Measurements from ENCODE around the gene HS1BP3. TPM values are rescaled to one million over a fixed set of nuclear protein-coding genes. Genes with fewer than 3 reads are reported as not detected.

HS1BP3 gene
- total and polyA plus RNA-seq, 2 of the 13 experiments (the other 11 are each of a cell fraction or from before 2014, with no cell fraction given), result 15.2 to 22.0 TPM

- TF ChIP-seq MLX (CRISPR knock-in tag; IDR thresholded peaks at IDR 0.05) (peak; percentile 92), ZNF138 (CRISPR knock-in tag; IDR thresholded peaks at IDR 0.05; ENCODE audit: low read depth) (peak; percentile 93), SUZ12 (IDR thresholded peaks at IDR 0.05; ENCODE audit: low read depth, low read length) (no peak), ZNF460 (CRISPR knock-in tag; IDR thresholded peaks at IDR 0.05; ENCODE audit: borderline replicate concordance) (peak; percentile 84; the same call in 1 of the 2 replicates), TEF (CRISPR knock-in tag; IDR thresholded peaks at IDR 0.05) (no peak), HCFC1 (IDR thresholded peaks at IDR 0.05; ENCODE audit: low read depth, low read length) (no peak), ZNF792 (CRISPR knock-in tag; IDR thresholded peaks at IDR 0.05) (peak; percentile 97), ZFX (CRISPR knock-in tag; IDR thresholded peaks at IDR 0.05; ENCODE audit: low read depth) (peak; percentile 95), ZFP91 (CRISPR knock-in tag; IDR thresholded peaks at IDR 0.05; ENCODE audit: borderline replicate concordance) (peak; percentile 98; the same call in 1 of the 2 replicates), ARNT2 (CRISPR knock-in tag; IDR thresholded peaks at IDR 0.05; ENCODE audit: low read depth) (peak; percentile 94), ZNF720 (CRISPR knock-in tag; IDR thresholded peaks at IDR 0.05) (peak; percentile 80; the same call in 1 of the 2 replicates), ZNF660 (CRISPR knock-in tag; IDR thresholded peaks at IDR 0.05; ENCODE audit: borderline replicate concordance, low read depth) (0 out of 2 replicates have a peak, but pooled peaks have one; percentile 70), NBN (conservative IDR thresholded peaks at IDR 0.05) (no peak; the same call in 1 of the 2 replicates), ZNF496 (CRISPR knock-in tag; IDR thresholded peaks at IDR 0.05; ENCODE audit: insufficient replicate concordance) (no peak), ZNF616 (CRISPR knock-in tag; IDR thresholded peaks at IDR 0.05; ENCODE audit: low read depth) (no peak), CREB1 (IDR thresholded peaks at IDR 0.05) (peak; percentile 78), CREB1 (CRISPR knock-in tag; IDR thresholded peaks at IDR 0.05) (no peak), ZNF367 (CRISPR knock-in tag; IDR thresholded peaks at IDR 0.05; ENCODE audit: borderline replicate concordance) (no peak), MYC (CRISPR knock-in tag; IDR thresholded peaks at IDR 0.05; ENCODE audit: borderline replicate concordance) (peak; percentile 91), SMARCC2 (IDR thresholded peaks at IDR 0.05) (0 out of 2 replicates have a peak, but pooled peaks have one; percentile 55), NKX3-1 (CRISPR knock-in tag; IDR thresholded peaks at IDR 0.05) (no peak; the same call in 1 of the 2 replicates), KDM5B (CRISPR knock-in tag; IDR thresholded peaks at IDR 0.05; ENCODE audit: borderline replicate concordance) (peak; percentile 79; the same call in 1 of the 2 replicates), ZIK1 (CRISPR knock-in tag; IDR thresholded peaks at IDR 0.05; ENCODE audit: borderline replicate concordance, low read depth) (peak; percentile 92), SOX5 (CRISPR knock-in tag; IDR thresholded peaks at IDR 0.05; ENCODE audit: borderline replicate concordance) (peak; percentile 100)
These were observed 57.5 kb downstream of the HS1BP3 start (continued) for GRCh38 chr2:20593072-20594034.

All from HepG2 (cell line).